HepG2 (cell line): ENCODE measurements around the gene TM4SF20. TPM values are rescaled to one million over a fixed set of nuclear protein-coding genes. Genes with fewer than 3 reads are reported as not detected.
A peak's percentile ranks its signal among the peaks of the same experiment; 100 is the strongest.

Experiments
- ARID3A ChIP-seq: IDR thresholded peaks from 2 replicates; pipeline ENCODE4 v1.6.1; 2012; ENCODE audit warnings: low read depth, low read length, improper control_type of control experiment
- ATF4 ChIP-seq, 2 experiments: fragments of 450-650 bp in 1 of 2; sonication (generic) in 1 of 2; formaldehyde crosslinking; IDR thresholded peaks; 2 replicates each; pipeline versions ENCODE4 v1.5.0 to v1.8.0; 2020 to 2022; ENCODE audit warnings: mild to moderate bottlenecking in 1 of 2, missing genetic modification reagents in 1 of 2
- DNMT3B ChIP-seq: conservative IDR thresholded peaks from 2 replicates; pipeline ENCODE4 v1.6.1; 2016; ENCODE audit warnings: missing biosample characterization, control low read depth
- DRAP1 ChIP-seq: IDR thresholded peaks from 2 replicates; pipeline ENCODE4 v1.6.1; 2016; ENCODE audit warnings: missing genetic modification reagents, missing compliant biosample characterization
- GLI4 ChIP-seq: sonication (generic); formaldehyde crosslinking; IDR thresholded peaks from 2 replicates; pipeline ENCODE4 v1.5.1; 2020; ENCODE audit warnings: missing genetic modification reagents, mild to moderate bottlenecking, moderate library complexity, borderline replicate concordance
- MXD3 ChIP-seq: IDR thresholded peaks from 2 replicates; pipeline ENCODE4 v1.6.1; 2016; ENCODE audit warnings: mild to moderate bottlenecking, missing biosample characterization, missing genetic modification reagents
- NFYB ChIP-seq: sonication (generic); formaldehyde crosslinking; IDR thresholded peaks from 2 replicates; pipeline ENCODE4 v1.4.0; 2020; ENCODE audit warnings: missing genetic modification reagents
- PLSCR1 ChIP-seq: sonication (generic); formaldehyde crosslinking; IDR thresholded peaks from 2 replicates; pipeline ENCODE4 v1.5.0; 2020; ENCODE audit warnings: missing genetic modification reagents, mild to moderate bottlenecking, borderline replicate concordance
- REXO4 ChIP-seq: sonication (generic); formaldehyde crosslinking; IDR thresholded peaks from 2 replicates; pipeline ENCODE4 v1.8.0; 2022; ENCODE audit warnings: missing genetic modification reagents, mild to moderate bottlenecking, borderline replicate concordance
- SRSF9 ChIP-seq: fragments of 200-400 bp; formaldehyde crosslinking; IDR thresholded peaks from 2 replicates; pipeline ENCODE4 v1.6.1; 2018; ENCODE audit warnings: borderline replicate concordance, mild to moderate bottlenecking, low read depth, low read length; ENCODE audit not compliant: insufficient read depth, poor library complexity, severe bottlenecking
- ZBTB4 ChIP-seq: sonication (generic); formaldehyde crosslinking; IDR thresholded peaks from 2 replicates; pipeline ENCODE4 v1.4.0; 2020; ENCODE audit warnings: missing genetic modification reagents, mild to moderate bottlenecking, borderline replicate concordance
- ZNF335 ChIP-seq: sonication (generic); formaldehyde crosslinking; IDR thresholded peaks from 2 replicates; pipeline ENCODE4 v1.4.0; 2020; ENCODE audit warnings: missing genetic modification reagents
- ZNF687 ChIP-seq: sonication (generic); formaldehyde crosslinking; IDR thresholded peaks from 2 replicates; pipeline ENCODE4 v1.5.1; 2020; ENCODE audit warnings: mild to moderate bottlenecking, missing genetic modification reagents, moderate library complexity
- ZNF720 ChIP-seq: sonication (generic); formaldehyde crosslinking; IDR thresholded peaks from 2 replicates; pipeline ENCODE4 v1.4.0; 2020; ENCODE audit warnings: missing genetic modification reagents
- ZNF737 ChIP-seq: sonication (generic); formaldehyde crosslinking; IDR thresholded peaks from 2 replicates; pipeline ENCODE4 v1.5.0; 2020; ENCODE audit warnings: missing genetic modification reagents, mild to moderate bottlenecking, borderline replicate concordance
- polyA plus RNA-seq, 8 experiments: library from polyadenylated mRNA; depleted of rRNA in 3 of 8; stranded (reverse) in 7 of 8; unstranded in 1 of 8; fragments of >200 nt; fragmentation: Illumina TruSeq in 4 of 8; extraction: Trizol in 4 of 8; gene quantifications; 2 replicates each; pipeline versions ENCODE4 v1.2.1 to v1.2.3, GENCODE V29; 2011 to 2016; ENCODE audit warnings: low read depth in 4 of 8, missing spikeins in 1 of 8, mixed read lengths in 1 of 8; ENCODE audit not compliant: insufficient read depth in 1 of 8
- total RNA-seq, 5 experiments: library from RNA; depleted of rRNA; stranded (reverse); fragments of >200 nt; fragmentation: Illumina TruSeq; extraction: Trizol; gene quantifications; 2 replicates each; pipeline ENCODE4 v1.2.3, GENCODE V29; 2016; ENCODE audit warnings: low read depth in 1 of 5

TM4SF20 gene
- total and polyA plus RNA-seq, 2 of the 13 experiments (the other 11 are each of a cell fraction or from before 2014, with no cell fraction given) = not detected

GRCh38 chr2:227324995-227325838 lies 53.9 kb downstream of the TM4SF20 start, which contains the start of gene MFF (continued):
- TF ChIP-seq ZBTB4 (CRISPR knock-in tag) = peak; percentile 95; the same call in 1 of the 2 replicates
- no peak for TF ChIP-seq PLSCR1 (CRISPR knock-in tag)
- TF ChIP-seq ZNF737 = no peak
- TF ChIP-seq MXD3 = peak; percentile 97
- no peak for TF ChIP-seq ARID3A
- peak; percentile 94; the same call in 1 of the 2 replicates for TF ChIP-seq ZNF720 (CRISPR knock-in tag)
- TF ChIP-seq SRSF9 = no peak
- peak; percentile 87 for TF ChIP-seq DRAP1 (CRISPR knock-in tag)
- peak in 1 of 2 experiments; percentile 68; a peak in 1 of 4 replicates for TF ChIP-seq ATF4 (CRISPR knock-in tag; IDR thresholded peaks at IDR 0.05)
- peak; percentile 84 for TF ChIP-seq REXO4 (CRISPR knock-in tag)
- no peak; the same call in 1 of the 2 replicates for TF ChIP-seq GLI4 (CRISPR knock-in tag)
- peak; percentile 99 for TF ChIP-seq ZNF687
- peak; percentile 60 for TF ChIP-seq NFYB
- peak; percentile 81; the same call in 1 of the 2 replicates for TF ChIP-seq ZNF335 (CRISPR knock-in tag)
- peak; percentile 96 for TF ChIP-seq DNMT3B (CRISPR knock-in tag)
